Stimulated activated CD4-positive, alpha-beta T cell treated with anti-CD3 and anti-CD28 coated beads, Interleukin-15, amount 100 ng/mL, for 24 hours (primary cell): ENCODE results near the gene RADIL.

Experiments used
- DNase-seq: peaks from one replicate; pipeline ENCODE4 v3.0.0-alpha.2; 2020

Gene RADIL

GRCh38 chr7:4768597-4769569 is 114.6 kb downstream of the RADIL start:
- no peak for DNase-seq

GRCh38 chr7:4766666-4767519 is 116.6 kb downstream of the RADIL start:
- no peak for DNase-seq

GRCh38 chr7:4765776-4766490 is 117.6 kb downstream of the RADIL start:
- no peak for DNase-seq

- DNase-seq, result no peak
These were observed 119.0 kb downstream of the RADIL start for GRCh38 chr7:4764402-4765007.

GRCh38 chr7:4763794-4764185 is 119.7 kb downstream of the RADIL start:
- no peak for DNase-seq

- no peak for DNase-seq
These were observed 120.3 kb downstream of the RADIL start for GRCh38 chr7:4763091-4763793.

- DNase-seq, result no peak
These were observed 121.1 kb downstream of the RADIL start for GRCh38 chr7:4762121-4763055.

- DNase-seq, result no peak
These were observed 122.6 kb downstream of the RADIL start for GRCh38 chr7:4760952-4761351.

GRCh38 chr7:4759211-4759610 is 124.3 kb downstream of the RADIL start:
- DNase-seq, result no peak

- no peak for DNase-seq
These were observed 124.7 kb downstream of the RADIL start for GRCh38 chr7:4758791-4759190.

GRCh38 chr7:4758111-4758510 is 125.4 kb downstream of the RADIL start:
- no peak for DNase-seq

- DNase-seq, result no peak
These were observed 128.5 kb downstream of the RADIL start for GRCh38 chr7:4755045-4755444.

GRCh38 chr7:4754433-4755010 is 129.0 kb downstream of the RADIL start:
- no peak for DNase-seq

GRCh38 chr7:4753598-4754432 is 129.7 kb downstream of the RADIL start:
- peak; percentile 88 for DNase-seq

- no peak for DNase-seq
These were observed 132.0 kb downstream of the RADIL start for GRCh38 chr7:4751398-4751947.

GRCh38 chr7:4749798-4750197 is 133.7 kb downstream of the RADIL start:
- no peak for DNase-seq

- no peak for DNase-seq
These were observed 134.2 kb downstream of the RADIL start for GRCh38 chr7:4749363-4749762.
